HFFc6 (cell line): ENCODE data around the gene KHNYN. TPM values are rescaled to one million over a fixed set of nuclear protein-coding genes. Genes with fewer than 3 reads are reported as not detected.

ENCODE experiments used
- DNase-seq: peaks from one replicate; pipeline ENCODE4 v3.0.0-alpha.2; 2018
- H3K27ac Mint-ChIP-seq: 2 replicates; pipeline ENCODE4 v1.8.0; 2020; ENCODE audit warnings: mild to moderate bottlenecking, mixed read lengths
- H3K27me3 Mint-ChIP-seq: 2 replicates; pipeline ENCODE4 v1.8.0; 2021; ENCODE audit warnings: mild to moderate bottlenecking, moderate library complexity, mixed read lengths; ENCODE audit not compliant: insufficient read depth
- H3K36me3 Mint-ChIP-seq: 2 replicates; pipeline ENCODE4 v1.8.0; 2021; ENCODE audit warnings: low read depth, mixed read lengths
- H3K4me1 Mint-ChIP-seq: 2 replicates; pipeline ENCODE4 v1.8.0; 2020; ENCODE audit warnings: low read depth, mixed read lengths
- H3K4me3 Mint-ChIP-seq: 2 replicates; pipeline ENCODE4 v1.8.0; 2020; ENCODE audit warnings: mild to moderate bottlenecking, moderate library complexity, mixed read lengths
- H3K9me3 Mint-ChIP-seq: 2 replicates; pipeline ENCODE4 v1.8.0; 2020; ENCODE audit warnings: mild to moderate bottlenecking, mixed read lengths
- CTCF ChIP-seq: fragments of 200-600 bp; sonication (generic); IDR thresholded peaks from 2 replicates; pipeline ENCODE4 v1.5.0; 2021; ENCODE audit warnings: antibody characterized with exemption, mild to moderate bottlenecking
- total RNA-seq, 6 experiments: library from RNA; stranded (reverse); fragmentation: NEBNext Ultra II Directional; extraction: Animal tissue kit (Norgen Biotek cat#: 25700); gene quantifications; 2 replicates in 1 of 6; 3 replicates in 5 of 6; pipeline ENCODE4 v1.2.3, GENCODE V29; 2021

KHNYN gene
- total RNA-seq, 6 experiments from 2014 or later = 25.4 to 29.2 (median 28.0) TPM

- DNase-seq = no peak
- H3K36me3 Mint-ChIP-seq = no peaks in the 10 kb centered on the region
- H3K27ac Mint-ChIP-seq = no peak overlapping the region
- peaks cover 21% of the 10 kb centered on the region for H3K4me1 Mint-ChIP-seq
- no peak for TF ChIP-seq CTCF
- H3K9me3 Mint-ChIP-seq = no peaks in the 10 kb centered on the region
- H3K27me3 Mint-ChIP-seq = peaks cover 6% of the 10 kb centered on the region
- H3K4me3 Mint-ChIP-seq = no peak overlapping the region
Observed at GRCh38 chr14:24422261-24422660, 7.5 kb upstream of the KHNYN start.

GRCh38 chr14:24422694-24423601, 6.8 kb upstream of the KHNYN start:
- TF ChIP-seq CTCF = no peak
- H3K4me3 Mint-ChIP-seq = no peak overlapping the region

GRCh38 chr14:24425704-24426103, 4.0 kb upstream of the KHNYN start:
- Mint-ChIP-seq H3K27ac (no peak overlapping the region), H3K9me3 (no peaks in the 10 kb centered on the region), H3K4me3 (peak overlapping the region; percentile 6; the same call in 1 of the 2 replicates), H3K36me3 (no peaks in the 10 kb centered on the region), H3K4me1 (peaks cover 29% of the 10 kb centered on the region), H3K27me3 (peaks cover 2% of the 10 kb centered on the region)
- TF ChIP-seq CTCF = no peak
- peak; percentile 75 for DNase-seq

More at GRCh38 chr14:24422694-24423601, 6.8 kb upstream of the KHNYN start:
- Mint-ChIP-seq H3K27me3 (peaks cover 6% of the 10 kb centered on the region), H3K4me1 (peaks cover 21% of the 10 kb centered on the region), H3K36me3 (no peaks in the 10 kb centered on the region), H3K27ac (no peak overlapping the region), H3K9me3 (no peaks in the 10 kb centered on the region)
- DNase-seq = no peak

- 0 out of 2 replicates have a peak, but pooled peaks have one; percentile 18 for TF ChIP-seq CTCF
- Mint-ChIP-seq H3K27me3 (peaks cover 2% of the 10 kb centered on the region), H3K4me3 (peak overlapping the region; percentile 6; the same call in 1 of the 2 replicates), H3K36me3 (peaks cover under 1% of the 10 kb centered on the region; the same call in 1 of the 2 replicates), H3K27ac (no peak overlapping the region), H3K9me3 (no peaks in the 10 kb centered on the region), H3K4me1 (peaks cover 35% of the 10 kb centered on the region)
- DNase-seq = no peak
Observed at GRCh38 chr14:24426150-24426911, 3.4 kb upstream of the KHNYN start.

- Mint-ChIP-seq H3K27ac (no peak overlapping the region), H3K4me3 (no peak overlapping the region), H3K36me3 (peaks cover 7% of the 10 kb centered on the region), H3K9me3 (no peaks in the 10 kb centered on the region), H3K4me1 (peaks cover 42% of the 10 kb centered on the region), H3K27me3 (peaks cover 2% of the 10 kb centered on the region)
- TF ChIP-seq CTCF = no peak
- no peak for DNase-seq
Observed at GRCh38 chr14:24426912-24427536, 2.7 kb upstream of the KHNYN start.
